MM.1S (cell line): ENCODE results near the gene RBM23.

Experiments used
- EZH2 ChIP-seq: fragments of 300-600 bp; sonication (generic); optimal IDR thresholded peaks from 2 replicates; pipeline ENCODE3; 2017; ENCODE audit warnings: low read depth, mild to moderate bottlenecking, antibody characterized with exemption, low read length, mixed read lengths
- TF ChIP-seq, protein P1 (sequence below): fragments of 300-600 bp; sonication (generic); IDR thresholded peaks from 2 replicates; pipeline ENCODE4 v1.5.1; 2016; ENCODE audit warnings: antibody characterized with exemption, low read length, mixed read lengths

- TF ChIP-seq, protein P1, sequence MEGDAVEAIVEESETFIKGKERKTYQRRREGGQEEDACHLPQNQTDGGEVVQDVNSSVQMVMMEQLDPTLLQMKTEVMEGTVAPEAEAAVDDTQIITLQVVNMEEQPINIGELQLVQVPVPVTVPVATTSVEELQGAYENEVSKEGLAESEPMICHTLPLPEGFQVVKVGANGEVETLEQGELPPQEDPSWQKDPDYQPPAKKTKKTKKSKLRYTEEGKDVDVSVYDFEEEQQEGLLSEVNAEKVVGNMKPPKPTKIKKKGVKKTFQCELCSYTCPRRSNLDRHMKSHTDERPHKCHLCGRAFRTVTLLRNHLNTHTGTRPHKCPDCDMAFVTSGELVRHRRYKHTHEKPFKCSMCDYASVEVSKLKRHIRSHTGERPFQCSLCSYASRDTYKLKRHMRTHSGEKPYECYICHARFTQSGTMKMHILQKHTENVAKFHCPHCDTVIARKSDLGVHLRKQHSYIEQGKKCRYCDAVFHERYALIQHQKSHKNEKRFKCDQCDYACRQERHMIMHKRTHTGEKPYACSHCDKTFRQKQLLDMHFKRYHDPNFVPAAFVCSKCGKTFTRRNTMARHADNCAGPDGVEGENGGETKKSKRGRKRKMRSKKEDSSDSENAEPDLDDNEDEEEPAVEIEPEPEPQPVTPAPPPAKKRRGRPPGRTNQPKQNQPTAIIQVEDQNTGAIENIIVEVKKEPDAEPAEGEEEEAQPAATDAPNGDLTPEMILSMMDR: no peak
- TF ChIP-seq EZH2: no peak
These were observed 37.0 kb upstream of the RBM23 start for GRCh38 chr14:22955702-22956569.
